ENCODE measurements around the gene CPED1. TPM values are rescaled to one million over a fixed set of nuclear protein-coding genes. Genes with fewer than 3 reads are reported as not detected.

CPED1 gene
- total RNA-seq, 2 donors from 2014 or later, result 4.0 to 15.9 TPM

DNA sequence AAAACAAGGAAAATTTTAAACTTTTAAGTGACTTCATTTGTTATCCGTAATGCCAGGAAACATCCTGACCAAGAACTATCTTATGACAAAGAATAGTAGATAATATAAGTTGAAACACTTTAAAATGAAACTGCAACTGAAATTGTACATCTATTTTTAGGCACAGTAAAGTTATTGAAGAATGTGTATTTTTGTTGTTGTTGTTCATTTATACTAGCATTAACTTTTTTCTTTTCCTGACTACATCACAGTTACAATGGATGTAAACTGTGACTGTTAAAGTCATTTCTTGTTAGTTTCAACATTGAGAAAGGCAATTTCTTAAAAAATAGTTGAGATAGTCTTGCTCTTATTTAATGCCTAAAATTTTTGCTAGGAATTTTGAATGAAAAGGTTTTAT lies 2.6 kb downstream of the CPED1 start:
- H3K27me3 ChIP-seq, result no peaks in the 10 kb centered on the region
- peaks cover 5% of the 10 kb centered on the region for H3K4me1 ChIP-seq
- H3K9me3 ChIP-seq, result no peaks in the 10 kb centered on the region
- TF ChIP-seq, protein P1, sequence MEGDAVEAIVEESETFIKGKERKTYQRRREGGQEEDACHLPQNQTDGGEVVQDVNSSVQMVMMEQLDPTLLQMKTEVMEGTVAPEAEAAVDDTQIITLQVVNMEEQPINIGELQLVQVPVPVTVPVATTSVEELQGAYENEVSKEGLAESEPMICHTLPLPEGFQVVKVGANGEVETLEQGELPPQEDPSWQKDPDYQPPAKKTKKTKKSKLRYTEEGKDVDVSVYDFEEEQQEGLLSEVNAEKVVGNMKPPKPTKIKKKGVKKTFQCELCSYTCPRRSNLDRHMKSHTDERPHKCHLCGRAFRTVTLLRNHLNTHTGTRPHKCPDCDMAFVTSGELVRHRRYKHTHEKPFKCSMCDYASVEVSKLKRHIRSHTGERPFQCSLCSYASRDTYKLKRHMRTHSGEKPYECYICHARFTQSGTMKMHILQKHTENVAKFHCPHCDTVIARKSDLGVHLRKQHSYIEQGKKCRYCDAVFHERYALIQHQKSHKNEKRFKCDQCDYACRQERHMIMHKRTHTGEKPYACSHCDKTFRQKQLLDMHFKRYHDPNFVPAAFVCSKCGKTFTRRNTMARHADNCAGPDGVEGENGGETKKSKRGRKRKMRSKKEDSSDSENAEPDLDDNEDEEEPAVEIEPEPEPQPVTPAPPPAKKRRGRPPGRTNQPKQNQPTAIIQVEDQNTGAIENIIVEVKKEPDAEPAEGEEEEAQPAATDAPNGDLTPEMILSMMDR (IDR thresholded peaks at IDR 0.05), result no peak
- no peak overlapping the region for H3K4me3 ChIP-seq
- H3K36me3 ChIP-seq, result no peaks in the 10 kb centered on the region
- intact Hi-C loops (cut with DNase I), result no loop called here
- H3K9ac ChIP-seq (ENCODE audit: low read depth in 2 of 2, low read length in 2 of 2), result no peak overlapping the region
- peak overlapping the region; percentile 53 for H3K27ac ChIP-seq
- no peak for DNase-seq

DNA sequence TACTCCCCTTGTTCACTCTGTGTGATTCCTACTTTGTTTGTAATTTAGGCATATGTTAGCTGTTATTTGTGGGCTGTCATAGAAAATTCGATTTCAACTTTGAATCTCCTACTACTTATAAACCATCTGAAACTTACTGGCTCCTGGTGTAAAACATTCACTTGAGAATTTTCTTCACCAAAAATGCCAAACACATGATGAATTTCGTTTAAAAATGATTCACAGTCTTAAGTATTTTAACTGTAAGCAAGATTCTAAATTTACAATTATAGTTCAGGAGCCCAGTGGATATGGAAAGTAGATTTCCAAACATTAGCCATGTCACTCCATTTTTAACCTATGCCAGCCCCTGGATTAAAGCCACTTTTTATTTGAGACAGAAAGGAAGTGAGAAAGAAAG lies 3.1 kb downstream of the CPED1 start:
- Histone ChIP-seq H3K9ac (ENCODE audit: low read depth in 2 of 2, low read length in 2 of 2) (no peak overlapping the region), H3K36me3 (no peaks in the 10 kb centered on the region), H3K4me1 (peaks cover 5% of the 10 kb centered on the region), H3K4me3 (no peak overlapping the region), H3K27me3 (no peaks in the 10 kb centered on the region), H3K9me3 (no peaks in the 10 kb centered on the region), H3K27ac (peak overlapping the region; percentile 53)
- TF ChIP-seq, protein P1 (IDR thresholded peaks at IDR 0.05), result no peak
- DNase-seq, result no peak
- intact Hi-C loops (cut with DNase I), result no loop called here

DNA sequence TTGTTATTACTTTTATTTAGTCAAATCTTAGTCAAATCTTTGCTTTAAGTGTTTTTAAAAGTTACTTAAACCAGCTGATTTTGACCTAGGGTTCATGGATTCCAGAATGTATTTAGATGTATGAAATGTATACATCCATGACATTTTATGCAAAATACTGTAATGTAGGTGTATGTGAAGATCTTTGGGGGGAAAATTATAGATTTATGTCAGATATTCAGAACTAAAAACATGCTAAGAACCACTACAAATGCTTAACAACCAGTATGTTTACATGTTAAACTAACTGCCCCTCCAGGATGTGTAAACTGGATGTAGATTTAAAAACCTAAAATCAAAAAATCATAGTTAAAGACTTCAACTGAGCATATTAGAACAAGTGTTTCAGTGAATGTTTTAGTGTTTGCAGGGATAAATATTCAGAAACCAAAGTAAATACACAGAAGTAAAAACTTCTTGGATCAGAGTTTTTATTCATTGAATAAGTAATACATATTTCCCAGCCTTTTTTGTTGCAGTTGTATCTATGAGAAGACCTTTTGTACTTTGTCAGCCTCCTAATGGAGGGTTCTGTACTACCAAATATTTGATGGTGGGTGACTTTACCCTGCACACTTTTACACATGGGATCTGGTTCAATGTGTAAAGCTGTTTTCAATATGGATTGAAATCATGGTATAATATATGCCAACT lies 3.9 kb downstream of the CPED1 start:
- no peak for DNase-seq
- intact Hi-C loops (cut with DNase I), result no loop called here
- H3K27me3 ChIP-seq, result no peaks in the 10 kb centered on the region
- H3K9ac ChIP-seq (ENCODE audit: low read depth in 2 of 2, low read length in 2 of 2), result no peak overlapping the region
- no peaks in the 10 kb centered on the region for H3K9me3 ChIP-seq
- H3K4me1 ChIP-seq, result peaks cover 5% of the 10 kb centered on the region
- H3K4me3 ChIP-seq, result no peak overlapping the region
- TF ChIP-seq, protein P1 (IDR thresholded peaks at IDR 0.05), result no peak
- H3K36me3 ChIP-seq, result no peaks in the 10 kb centered on the region
- no peak overlapping the region for H3K27ac ChIP-seq

DNA sequence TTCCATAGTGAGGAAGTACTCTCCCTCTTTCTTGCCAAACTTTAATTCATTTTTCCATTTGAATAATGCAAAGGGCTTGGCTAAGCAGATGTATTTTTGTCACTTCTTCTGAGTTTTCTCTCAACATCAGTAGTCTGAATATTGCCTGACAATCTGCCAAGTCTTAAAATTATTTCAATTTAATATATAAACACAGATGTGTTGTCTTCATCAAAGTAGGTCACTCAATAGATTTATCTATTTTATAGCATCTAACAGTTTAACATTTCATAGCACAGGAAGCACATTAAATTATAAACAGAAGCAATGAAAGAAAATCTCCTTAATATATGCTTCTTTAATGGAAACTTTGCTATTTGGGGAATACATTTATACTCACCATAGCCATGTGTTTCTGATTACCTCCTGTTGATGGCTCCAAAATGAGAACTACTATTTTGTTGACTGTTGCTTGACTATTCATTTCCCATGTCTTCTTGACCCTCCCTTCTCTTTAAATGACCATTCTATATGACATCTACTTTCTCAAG lies 4.5 kb downstream of the CPED1 start:
- Histone ChIP-seq H3K27me3 (no peaks in the 10 kb centered on the region), H3K36me3 (no peaks in the 10 kb centered on the region), H3K9ac (ENCODE audit: low read depth in 2 of 2, low read length in 2 of 2) (no peak overlapping the region), H3K4me1 (peaks cover under 1% of the 10 kb centered on the region), H3K4me3 (no peak overlapping the region), H3K9me3 (no peaks in the 10 kb centered on the region), H3K27ac (no peak overlapping the region)
- no peak for DNase-seq
- intact Hi-C loops (cut with DNase I), result no loop called here
- TF ChIP-seq, protein P1 (IDR thresholded peaks at IDR 0.05), result no peak

DNA sequence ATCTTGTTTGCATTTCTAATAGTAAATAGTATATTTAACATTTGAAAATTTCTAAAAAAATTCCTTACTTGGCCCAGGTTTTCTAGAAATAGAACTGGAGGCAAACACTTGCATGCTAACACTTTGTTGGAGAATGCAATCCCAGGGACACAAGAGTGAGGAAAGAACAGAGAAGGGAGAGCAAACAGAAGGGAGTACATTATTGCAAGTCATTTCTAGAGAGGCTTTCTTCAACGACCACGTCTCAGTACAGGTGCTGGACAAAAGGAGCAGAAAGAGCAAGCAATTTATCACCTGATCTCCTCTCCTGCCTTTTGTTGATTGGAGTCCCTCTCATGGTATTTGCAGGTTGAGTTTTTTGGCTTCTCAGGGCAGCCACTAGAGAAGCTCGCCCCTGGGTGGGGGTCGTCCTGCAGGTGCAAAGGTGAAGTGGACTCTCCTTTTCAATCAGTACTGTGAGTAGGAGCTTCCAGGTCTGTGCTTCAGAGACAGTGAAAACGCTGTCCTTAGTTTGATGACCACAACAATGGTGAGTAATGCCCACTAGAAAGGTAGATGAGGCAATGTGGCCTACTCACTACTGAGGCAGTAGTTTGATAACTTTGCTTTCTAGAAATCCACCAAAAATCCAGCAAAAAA lies 5.2 kb downstream of the CPED1 start:
- no peak overlapping the region for H3K9ac ChIP-seq (ENCODE audit: low read depth in 2 of 2, low read length in 2 of 2)
- DNase-seq, result no peak
- TF ChIP-seq, protein P1 (IDR thresholded peaks at IDR 0.05), result no peak
- H3K9me3 ChIP-seq, result no peaks in the 10 kb centered on the region
- no peaks in the 10 kb centered on the region for H3K27me3 ChIP-seq
- no peaks in the 10 kb centered on the region for H3K36me3 ChIP-seq
- intact Hi-C loops (cut with DNase I), result no loop called here
- H3K4me3 ChIP-seq, result no peak overlapping the region
- no peak overlapping the region for H3K27ac ChIP-seq
- H3K4me1 ChIP-seq, result no peaks in the 10 kb centered on the region

Data from colonic mucosa (tissue), 4 donors.